GM11168 (cell line): Measurements from ENCODE around the gene ANKS1A.
"Not testable (repeated sequence)": the region's sequence is repeated elsewhere in the genome, so short reads cannot be mapped to it uniquely, and the experiment has no call there.

ENCODE experiments used
- in situ Hi-C: fragments of 300-500 bp; cut with MboI; formaldehyde crosslinking; loops from one replicate; pipeline ENCODE4 v1.12.0; 2022; ENCODE audit warnings: low sequenced_read_pairs; ENCODE audit not compliant: unreplicated experiment

The ANKS1A gene, protein sequence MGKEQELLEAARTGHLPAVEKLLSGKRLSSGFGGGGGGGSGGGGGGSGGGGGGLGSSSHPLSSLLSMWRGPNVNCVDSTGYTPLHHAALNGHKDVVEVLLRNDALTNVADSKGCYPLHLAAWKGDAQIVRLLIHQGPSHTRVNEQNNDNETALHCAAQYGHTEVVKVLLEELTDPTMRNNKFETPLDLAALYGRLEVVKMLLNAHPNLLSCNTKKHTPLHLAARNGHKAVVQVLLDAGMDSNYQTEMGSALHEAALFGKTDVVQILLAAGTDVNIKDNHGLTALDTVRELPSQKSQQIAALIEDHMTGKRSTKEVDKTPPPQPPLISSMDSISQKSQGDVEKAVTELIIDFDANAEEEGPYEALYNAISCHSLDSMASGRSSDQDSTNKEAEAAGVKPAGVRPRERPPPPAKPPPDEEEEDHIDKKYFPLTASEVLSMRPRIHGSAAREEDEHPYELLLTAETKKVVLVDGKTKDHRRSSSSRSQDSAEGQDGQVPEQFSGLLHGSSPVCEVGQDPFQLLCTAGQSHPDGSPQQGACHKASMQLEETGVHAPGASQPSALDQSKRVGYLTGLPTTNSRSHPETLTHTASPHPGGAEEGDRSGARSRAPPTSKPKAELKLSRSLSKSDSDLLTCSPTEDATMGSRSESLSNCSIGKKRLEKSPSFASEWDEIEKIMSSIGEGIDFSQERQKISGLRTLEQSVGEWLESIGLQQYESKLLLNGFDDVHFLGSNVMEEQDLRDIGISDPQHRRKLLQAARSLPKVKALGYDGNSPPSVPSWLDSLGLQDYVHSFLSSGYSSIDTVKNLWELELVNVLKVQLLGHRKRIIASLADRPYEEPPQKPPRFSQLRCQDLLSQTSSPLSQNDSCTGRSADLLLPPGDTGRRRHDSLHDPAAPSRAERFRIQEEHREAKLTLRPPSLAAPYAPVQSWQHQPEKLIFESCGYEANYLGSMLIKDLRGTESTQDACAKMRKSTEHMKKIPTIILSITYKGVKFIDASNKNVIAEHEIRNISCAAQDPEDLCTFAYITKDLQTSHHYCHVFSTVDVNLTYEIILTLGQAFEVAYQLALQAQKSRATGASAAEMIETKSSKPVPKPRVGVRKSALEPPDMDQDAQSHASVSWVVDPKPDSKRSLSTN

GRCh38 chr6:34888874-34889555 is at the start of gene ANKS1A:
Gene ANKS1A, plus strand, starts transcription at chr6:34889255. Its CDS starts 148 bp downstream, at chr6:34889403.
- in situ Hi-C loops = no loop called here

GRCh38 chr6:34839666-34840352 is 49.2 kb upstream of the ANKS1A start:
- in situ Hi-C loops = no loop called here

- in situ Hi-C loops = not testable (repeated sequence)
Measured at GRCh38 chr6:34849066-34849465, 40.0 kb upstream of the ANKS1A start.

DNA sequence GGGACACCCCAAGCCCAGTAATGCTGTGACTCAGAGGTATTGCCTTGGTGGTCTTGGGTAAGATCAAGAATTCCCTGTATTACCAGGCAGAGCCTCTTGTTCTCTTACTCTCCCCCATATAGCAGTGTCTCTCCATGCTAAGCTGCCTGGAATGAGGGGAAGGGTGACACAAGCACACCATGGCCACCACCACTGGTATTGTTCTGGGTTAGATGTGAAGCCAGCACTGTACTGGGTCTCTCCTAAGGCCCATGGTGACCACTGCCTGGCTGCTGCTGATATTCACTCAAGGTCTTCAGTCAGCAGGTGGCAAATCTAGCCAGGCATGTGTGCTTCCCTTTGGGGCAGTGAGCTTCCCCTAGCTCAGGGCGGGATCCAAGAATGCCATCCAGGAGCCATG is 37.7 kb upstream of the ANKS1A start:
- in situ Hi-C loops = loop anchor here (10.0 kb wide), 1 partner anchor 617 kb away; the partner anchor contains the start of gene HMGA1

GRCh38 chr6:34852406-34853085 is 36.5 kb upstream of the ANKS1A start:
- in situ Hi-C loops = loop anchor here (10.0 kb wide), 1 partner anchor 618 kb away; the partner anchor contains the start of gene HMGA1

- in situ Hi-C loops = loop anchor here (10.0 kb wide), 1 partner anchor 621 kb away; the partner anchor contains the start of gene HMGA1
Measured at GRCh38 chr6:34855463-34855862, 33.6 kb upstream of the ANKS1A start.

DNA sequence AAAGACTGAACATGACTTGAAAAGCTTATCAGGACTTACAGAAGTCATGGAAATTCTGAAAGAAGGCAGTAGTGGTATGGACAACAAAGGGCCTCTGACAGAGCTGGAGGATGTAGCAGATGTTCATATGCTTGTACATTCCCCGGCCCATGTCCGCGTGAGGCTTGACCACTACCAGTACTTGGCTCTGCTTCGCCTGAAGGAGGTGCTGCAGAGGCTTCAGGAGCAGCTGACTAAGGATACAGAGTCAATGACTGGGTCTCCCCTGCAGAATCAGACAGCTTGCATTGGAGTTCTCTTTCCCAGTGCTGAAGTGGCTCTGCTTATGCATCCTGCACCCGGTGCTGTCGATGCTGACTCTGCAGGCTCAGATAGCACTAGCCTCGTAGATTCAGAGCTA is 30.4 kb upstream of the ANKS1A start:
- in situ Hi-C loops = loop anchor here (10.0 kb wide), 1 partner anchor 624 kb away; the partner anchor contains the start of gene HMGA1

DNA sequence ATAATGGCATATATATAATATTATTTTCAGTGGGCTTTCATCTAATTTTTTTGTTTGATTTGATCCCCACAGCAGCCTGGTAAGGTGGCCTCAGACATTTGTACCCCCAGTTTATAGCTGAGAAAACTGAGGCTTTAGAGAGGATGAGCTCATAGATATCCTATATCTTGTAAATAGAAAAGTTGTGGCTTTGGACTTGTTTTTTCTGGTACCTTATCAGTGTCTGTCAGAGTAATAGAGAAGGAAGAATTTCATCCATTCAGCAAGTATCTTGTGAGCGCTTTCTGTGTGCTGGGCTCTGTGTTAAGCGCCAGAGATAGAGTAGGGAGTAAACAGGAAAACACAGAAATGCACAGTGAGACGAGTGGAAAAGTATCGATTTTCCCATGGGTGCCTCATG is 29.1 kb upstream of the ANKS1A start:
- in situ Hi-C loops = loop anchor here (10.0 kb wide), 1 partner anchor 625 kb away; the partner anchor contains the start of gene HMGA1

DNA sequence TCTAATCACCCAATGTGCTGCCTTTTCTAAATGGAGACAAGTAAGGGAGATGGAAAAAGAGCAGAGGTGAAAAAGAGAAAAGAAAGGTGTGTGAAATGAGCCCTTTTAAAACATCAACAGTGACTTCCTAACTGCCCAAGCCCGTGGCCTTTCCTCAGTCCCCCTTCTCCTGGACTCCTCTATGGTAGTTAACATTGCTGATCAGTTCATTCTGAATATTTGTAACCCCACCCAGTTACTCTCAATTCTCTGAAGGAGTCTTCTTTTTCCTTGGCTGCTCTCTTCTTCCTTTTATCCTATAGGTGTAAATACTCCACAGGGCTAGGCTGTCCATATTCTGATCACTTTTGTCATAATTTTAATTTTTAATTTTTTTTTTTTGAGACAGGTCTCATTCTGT is 28.3 kb upstream of the ANKS1A start:
- in situ Hi-C loops = no loop called here

DNA sequence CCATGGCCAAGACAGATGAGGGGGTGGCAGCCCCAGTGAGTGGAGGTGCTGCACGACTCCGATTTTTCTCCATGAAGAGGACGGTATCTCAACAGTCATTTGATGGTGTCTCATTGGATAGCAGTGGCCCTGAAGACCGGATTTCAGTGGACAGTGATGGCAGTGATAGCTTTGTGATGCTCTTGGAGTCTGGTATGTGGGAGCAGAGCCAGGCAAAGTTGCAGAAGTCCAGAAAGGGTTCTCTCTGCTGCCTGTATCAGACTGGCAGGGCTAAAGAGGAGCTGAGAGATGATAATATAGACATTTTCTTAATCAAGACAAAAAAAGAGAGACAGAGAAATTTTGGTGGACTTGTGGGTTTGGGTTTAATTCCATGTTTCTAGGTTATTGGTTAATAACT is 25.0 kb upstream of the ANKS1A start:
- in situ Hi-C loops = no loop called here

- in situ Hi-C loops = no loop called here
Measured at GRCh38 chr6:34865107-34865506, 23.9 kb upstream of the ANKS1A start.

DNA sequence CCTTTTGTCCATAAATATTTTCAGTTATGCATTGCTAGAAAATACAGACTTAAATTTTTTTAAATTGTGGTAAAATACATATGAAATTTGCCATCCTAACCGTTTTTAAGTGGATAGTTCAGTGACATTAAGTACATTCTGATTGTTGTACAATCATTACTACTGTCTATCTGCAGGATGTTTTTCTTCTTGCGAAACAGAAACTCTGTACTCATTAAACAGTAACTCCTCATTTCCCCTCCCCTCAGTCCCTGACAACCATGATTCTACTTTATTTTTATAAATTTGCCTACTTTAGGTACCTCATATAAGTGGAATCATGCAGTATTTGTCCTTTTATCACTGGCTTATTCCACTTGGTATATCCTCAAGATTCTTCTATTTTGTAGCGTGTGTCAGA is 22.5 kb upstream of the ANKS1A start:
- in situ Hi-C loops = no loop called here

GRCh38 chr6:34867484-34867883 is 21.6 kb upstream of the ANKS1A start:
- in situ Hi-C loops = no loop called here

- in situ Hi-C loops = no loop called here
Measured at GRCh38 chr6:34871853-34872252, 17.2 kb upstream of the ANKS1A start.

GRCh38 chr6:34872332-34872731 is 16.7 kb upstream of the ANKS1A start:
- in situ Hi-C loops = no loop called here

- in situ Hi-C loops = no loop called here
Measured at GRCh38 chr6:34875292-34876213, 13.5 kb upstream of the ANKS1A start.

DNA sequence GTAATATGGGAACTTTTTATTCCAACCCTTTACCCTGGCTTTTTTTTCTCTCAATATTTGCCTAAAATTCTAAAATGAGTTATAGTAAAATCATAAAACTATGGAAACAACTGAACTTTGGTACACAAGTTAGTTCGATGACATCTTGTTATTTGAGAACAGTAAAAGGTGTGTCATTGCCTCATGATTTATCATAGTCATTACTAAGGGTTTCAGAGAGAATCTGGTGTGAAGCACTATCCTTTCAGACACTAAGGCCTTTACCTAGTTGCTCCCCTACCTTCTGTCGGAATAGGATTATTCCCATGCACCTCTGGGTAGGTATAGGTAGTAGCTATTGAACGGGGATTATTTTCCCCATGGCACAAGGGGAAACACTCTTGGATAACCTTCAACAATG is 12.6 kb upstream of the ANKS1A start:
- in situ Hi-C loops = no loop called here

GRCh38 chr6:34877259-34877658 is 11.8 kb upstream of the ANKS1A start:
- in situ Hi-C loops = no loop called here
